HCEC 1CT (cell line): ENCODE results near the gene TTLL8.

Source experiments
- DNase-seq: peaks from one replicate; pipeline ENCODE4 v3.0.0-alpha.2; 2017

The TTLL8 gene

GRCh38 chr22:50016308-50016987, 41.6 kb downstream of the TTLL8 start:
- DNase-seq, result no peak

GRCh38 chr22:50015451-50016307, 42.4 kb downstream of the TTLL8 start:
- no peak for DNase-seq

- no peak for DNase-seq
Measured at GRCh38 chr22:50014655-50015401, 43.3 kb downstream of the TTLL8 start.

DNA sequence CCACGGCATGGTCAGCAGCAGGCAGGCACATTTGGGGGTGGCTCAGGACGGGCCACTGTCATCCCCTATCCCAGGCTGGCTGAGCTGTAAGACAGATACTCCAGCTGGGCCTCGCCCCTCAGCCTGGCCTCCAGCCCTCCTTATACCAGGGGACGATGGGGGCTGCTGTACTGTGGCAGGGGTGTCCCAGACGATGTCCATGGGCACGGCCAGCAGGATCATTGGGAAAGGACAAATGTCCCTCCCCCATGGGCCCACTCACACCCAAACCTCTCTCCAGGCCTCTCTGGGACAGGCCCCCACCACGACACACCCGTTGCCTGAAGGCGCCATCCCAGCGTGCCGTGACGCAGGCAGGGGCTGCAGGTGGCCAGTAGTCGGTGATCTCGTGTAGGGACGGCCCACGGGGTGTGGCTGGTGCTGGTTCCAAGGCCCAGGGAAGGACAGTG, 44.0 kb downstream of the TTLL8 start:
- no peak for DNase-seq

GRCh38 chr22:50012211-50013181, 45.6 kb downstream of the TTLL8 start, which contains the start of gene IL17REL:
IL17REL (minus strand) TSS chr22:50012765; CDS start chr22:50012646, 119 bp downstream.
- no peak for DNase-seq

- no peak for DNase-seq
Measured at GRCh38 chr22:50011447-50012210, 46.5 kb downstream of the TTLL8 start.

GRCh38 chr22:50010676-50011446, 47.2 kb downstream of the TTLL8 start:
- DNase-seq, result no peak

GRCh38 chr22:50009765-50010675, 48.1 kb downstream of the TTLL8 start:
- no peak for DNase-seq

DNA sequence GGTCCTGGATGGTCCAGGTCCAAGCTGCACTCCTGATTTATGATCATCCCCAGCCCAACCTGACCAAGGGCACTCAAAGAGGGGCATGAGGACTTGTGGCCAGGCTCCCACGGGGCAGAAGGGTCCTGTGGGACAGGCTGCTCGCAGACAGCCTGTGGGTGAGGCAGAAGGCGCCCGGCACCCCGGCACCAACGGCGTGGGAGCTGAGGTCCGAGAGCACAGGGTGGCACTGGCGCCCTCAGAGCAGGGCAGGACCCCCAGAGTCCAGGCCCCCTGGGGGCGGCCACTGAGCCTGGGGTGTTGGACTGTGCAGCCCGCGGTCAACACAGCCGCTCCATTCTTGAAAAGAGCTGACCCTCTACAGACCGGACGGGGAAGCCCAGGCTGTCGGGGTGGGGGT, 48.8 kb downstream of the TTLL8 start:
- DNase-seq, result no peak

GRCh38 chr22:50008151-50009040, 49.7 kb downstream of the TTLL8 start:
- no peak for DNase-seq

- DNase-seq, result no peak
Measured at GRCh38 chr22:50007057-50007511, 51.0 kb downstream of the TTLL8 start.

- DNase-seq, result no peak
Measured at GRCh38 chr22:50004918-50005317, 53.2 kb downstream of the TTLL8 start.

- no peak for DNase-seq
Measured at GRCh38 chr22:50002791-50003190, 55.3 kb downstream of the TTLL8 start.

GRCh38 chr22:50001388-50002231, 56.5 kb downstream of the TTLL8 start:
- DNase-seq, result no peak

GRCh38 chr22:50000587-50001387, 57.3 kb downstream of the TTLL8 start:
- no peak for DNase-seq

GRCh38 chr22:49999946-50000586, 58.0 kb downstream of the TTLL8 start:
- DNase-seq, result no peak
